OCI-LY1 (cell line): Measurements from ENCODE around the gene CREB1.

Experiments
- CTCF ChIP-seq: fragments of 200-600 bp; sonication (generic), shearing (Covaris generic); IDR thresholded peaks from 2 replicates; pipeline ENCODE4 v1.5.1; 2017; ENCODE audit warnings: mild to moderate bottlenecking, antibody characterized with exemption, low read length, moderate library complexity, mixed read lengths
- EZH2 ChIP-seq: fragments of 200-600 bp; sonication (generic), shearing (Covaris generic); IDR thresholded peaks from 2 replicates; pipeline ENCODE4 v1.8.0; 2017; ENCODE audit warnings: borderline replicate concordance, mixed run types, mild to moderate bottlenecking, antibody characterized with exemption, low read length, moderate library complexity, mixed read lengths

- TF ChIP-seq EZH2 (no peak), CTCF (no peak)
Observed at GRCh38 chr2:207567671-207568070, 37.9 kb downstream of the CREB1 start.
